ENCODE results near the gene HIKESHI.

DNA sequence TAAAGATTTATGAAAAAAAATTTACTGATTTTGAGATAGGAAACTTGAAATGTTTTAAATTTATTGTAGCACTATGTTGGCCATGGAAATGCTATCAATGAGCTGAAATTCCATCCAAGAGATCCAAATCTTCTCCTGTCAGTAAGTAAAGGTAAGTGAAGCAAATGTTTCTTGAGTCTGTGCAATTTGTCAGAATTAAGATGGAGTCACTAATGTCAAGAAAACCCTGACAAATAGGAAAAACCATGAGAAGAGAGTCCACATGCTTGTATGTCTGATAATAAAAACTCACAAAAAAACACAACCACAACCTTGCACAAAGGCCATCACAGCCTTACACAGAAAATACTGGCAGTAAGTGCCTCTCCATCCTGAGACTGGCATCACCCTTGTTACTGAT, 44.6 kb upstream of the HIKESHI start:
- TF ChIP-seq, protein P1, sequence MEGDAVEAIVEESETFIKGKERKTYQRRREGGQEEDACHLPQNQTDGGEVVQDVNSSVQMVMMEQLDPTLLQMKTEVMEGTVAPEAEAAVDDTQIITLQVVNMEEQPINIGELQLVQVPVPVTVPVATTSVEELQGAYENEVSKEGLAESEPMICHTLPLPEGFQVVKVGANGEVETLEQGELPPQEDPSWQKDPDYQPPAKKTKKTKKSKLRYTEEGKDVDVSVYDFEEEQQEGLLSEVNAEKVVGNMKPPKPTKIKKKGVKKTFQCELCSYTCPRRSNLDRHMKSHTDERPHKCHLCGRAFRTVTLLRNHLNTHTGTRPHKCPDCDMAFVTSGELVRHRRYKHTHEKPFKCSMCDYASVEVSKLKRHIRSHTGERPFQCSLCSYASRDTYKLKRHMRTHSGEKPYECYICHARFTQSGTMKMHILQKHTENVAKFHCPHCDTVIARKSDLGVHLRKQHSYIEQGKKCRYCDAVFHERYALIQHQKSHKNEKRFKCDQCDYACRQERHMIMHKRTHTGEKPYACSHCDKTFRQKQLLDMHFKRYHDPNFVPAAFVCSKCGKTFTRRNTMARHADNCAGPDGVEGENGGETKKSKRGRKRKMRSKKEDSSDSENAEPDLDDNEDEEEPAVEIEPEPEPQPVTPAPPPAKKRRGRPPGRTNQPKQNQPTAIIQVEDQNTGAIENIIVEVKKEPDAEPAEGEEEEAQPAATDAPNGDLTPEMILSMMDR (IDR thresholded peaks at IDR 0.05): no peak
- TF ChIP-seq POLR2A (IDR thresholded peaks at IDR 0.05): no peak
- no peak for TF ChIP-seq POLR2AphosphoS5 (IDR thresholded peaks at IDR 0.05)

Measured in prostate gland (tissue), 2 donors.